HepG2 (cell line): Measurements from ENCODE around the gene BCL7A.

ENCODE experiments used
- CTCF ChIP-seq: sonication (generic); formaldehyde crosslinking; IDR thresholded peaks from 2 replicates; pipeline ENCODE4 v1.5.0; 2020; ENCODE audit warnings: mild to moderate bottlenecking, missing genetic modification reagents, moderate library complexity
- MYNN ChIP-seq: sonication (generic); formaldehyde crosslinking; IDR thresholded peaks from 2 replicates; pipeline ENCODE4 v1.4.0; 2020; ENCODE audit warnings: mild to moderate bottlenecking, low read depth, missing genetic modification reagents
- NR2F1 ChIP-seq, 2 experiments: fragments of 450-650 bp in 1 of 2; formaldehyde crosslinking in 1 of 2; IDR thresholded peaks; 2 replicates each; pipeline versions ENCODE4 v1.5.0 to v1.6.1; 2016 to 2020; ENCODE audit warnings: mild to moderate bottlenecking in 1 of 2, missing compliant biosample characterization in 1 of 2, missing genetic modification reagents in 1 of 2, moderate library complexity in 1 of 2
- PAX8 ChIP-seq: sonication (generic); formaldehyde crosslinking; IDR thresholded peaks from 2 replicates; pipeline ENCODE4 v1.8.0; 2022; ENCODE audit warnings: mild to moderate bottlenecking, missing genetic modification reagents, borderline replicate concordance
- RXRA ChIP-seq: sonication (generic); formaldehyde crosslinking; IDR thresholded peaks from 2 replicates; pipeline ENCODE4 v1.5.1; 2020; ENCODE audit warnings: missing genetic modification reagents
- ZNF768 ChIP-seq: sonication (generic); formaldehyde crosslinking; IDR thresholded peaks from 2 replicates; pipeline ENCODE4 v1.4.0; 2020; ENCODE audit warnings: missing genetic modification reagents
- TF ChIP-seq, protein P1 (sequence below): sonication (generic); formaldehyde crosslinking; IDR thresholded peaks from 2 replicates; pipeline ENCODE4 v1.4.0; 2020; ENCODE audit warnings: missing genetic modification reagents, borderline replicate concordance
- TF ChIP-seq, protein P2 (sequence below): sonication (generic); formaldehyde crosslinking; IDR thresholded peaks from 2 replicates; pipeline ENCODE4 v1.8.1; 2022; ENCODE audit warnings: mild to moderate bottlenecking, missing genetic modification reagents

- TF ChIP-seq, protein P1, sequence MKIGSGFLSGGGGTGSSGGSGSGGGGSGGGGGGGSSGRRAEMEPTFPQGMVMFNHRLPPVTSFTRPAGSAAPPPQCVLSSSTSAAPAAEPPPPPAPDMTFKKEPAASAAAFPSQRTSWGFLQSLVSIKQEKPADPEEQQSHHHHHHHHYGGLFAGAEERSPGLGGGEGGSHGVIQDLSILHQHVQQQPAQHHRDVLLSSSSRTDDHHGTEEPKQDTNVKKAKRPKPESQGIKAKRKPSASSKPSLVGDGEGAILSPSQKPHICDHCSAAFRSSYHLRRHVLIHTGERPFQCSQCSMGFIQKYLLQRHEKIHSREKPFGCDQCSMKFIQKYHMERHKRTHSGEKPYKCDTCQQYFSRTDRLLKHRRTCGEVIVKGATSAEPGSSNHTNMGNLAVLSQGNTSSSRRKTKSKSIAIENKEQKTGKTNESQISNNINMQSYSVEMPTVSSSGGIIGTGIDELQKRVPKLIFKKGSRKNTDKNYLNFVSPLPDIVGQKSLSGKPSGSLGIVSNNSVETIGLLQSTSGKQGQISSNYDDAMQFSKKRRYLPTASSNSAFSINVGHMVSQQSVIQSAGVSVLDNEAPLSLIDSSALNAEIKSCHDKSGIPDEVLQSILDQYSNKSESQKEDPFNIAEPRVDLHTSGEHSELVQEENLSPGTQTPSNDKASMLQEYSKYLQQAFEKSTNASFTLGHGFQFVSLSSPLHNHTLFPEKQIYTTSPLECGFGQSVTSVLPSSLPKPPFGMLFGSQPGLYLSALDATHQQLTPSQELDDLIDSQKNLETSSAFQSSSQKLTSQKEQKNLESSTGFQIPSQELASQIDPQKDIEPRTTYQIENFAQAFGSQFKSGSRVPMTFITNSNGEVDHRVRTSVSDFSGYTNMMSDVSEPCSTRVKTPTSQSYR (CRISPR knock-in tag), result no peak
- TF ChIP-seq, protein P2, sequence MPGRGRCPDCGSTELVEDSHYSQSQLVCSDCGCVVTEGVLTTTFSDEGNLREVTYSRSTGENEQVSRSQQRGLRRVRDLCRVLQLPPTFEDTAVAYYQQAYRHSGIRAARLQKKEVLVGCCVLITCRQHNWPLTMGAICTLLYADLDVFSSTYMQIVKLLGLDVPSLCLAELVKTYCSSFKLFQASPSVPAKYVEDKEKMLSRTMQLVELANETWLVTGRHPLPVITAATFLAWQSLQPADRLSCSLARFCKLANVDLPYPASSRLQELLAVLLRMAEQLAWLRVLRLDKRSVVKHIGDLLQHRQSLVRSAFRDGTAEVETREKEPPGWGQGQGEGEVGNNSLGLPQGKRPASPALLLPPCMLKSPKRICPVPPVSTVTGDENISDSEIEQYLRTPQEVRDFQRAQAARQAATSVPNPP (CRISPR knock-in tag), result no peak
- TF ChIP-seq ZNF768 (CRISPR knock-in tag), result no peak
- TF ChIP-seq PAX8 (CRISPR knock-in tag), result no peak
- no peak for TF ChIP-seq CTCF (CRISPR knock-in tag)
- no peak for TF ChIP-seq RXRA
- TF ChIP-seq MYNN, result no peak
- no peak for TF ChIP-seq NR2F1 (CRISPR knock-in tag; IDR thresholded peaks at IDR 0.05)
Measured at GRCh38 chr12:122026706-122027333, 5.1 kb downstream of the BCL7A start.
